ENCODE data around the gene TCL1B. TPM values are rescaled to one million over a fixed set of nuclear protein-coding genes. Genes with fewer than 3 reads are reported as not detected.

The TCL1B gene
- total RNA-seq, 4 donors from 2014 or later, result not detected

DNA sequence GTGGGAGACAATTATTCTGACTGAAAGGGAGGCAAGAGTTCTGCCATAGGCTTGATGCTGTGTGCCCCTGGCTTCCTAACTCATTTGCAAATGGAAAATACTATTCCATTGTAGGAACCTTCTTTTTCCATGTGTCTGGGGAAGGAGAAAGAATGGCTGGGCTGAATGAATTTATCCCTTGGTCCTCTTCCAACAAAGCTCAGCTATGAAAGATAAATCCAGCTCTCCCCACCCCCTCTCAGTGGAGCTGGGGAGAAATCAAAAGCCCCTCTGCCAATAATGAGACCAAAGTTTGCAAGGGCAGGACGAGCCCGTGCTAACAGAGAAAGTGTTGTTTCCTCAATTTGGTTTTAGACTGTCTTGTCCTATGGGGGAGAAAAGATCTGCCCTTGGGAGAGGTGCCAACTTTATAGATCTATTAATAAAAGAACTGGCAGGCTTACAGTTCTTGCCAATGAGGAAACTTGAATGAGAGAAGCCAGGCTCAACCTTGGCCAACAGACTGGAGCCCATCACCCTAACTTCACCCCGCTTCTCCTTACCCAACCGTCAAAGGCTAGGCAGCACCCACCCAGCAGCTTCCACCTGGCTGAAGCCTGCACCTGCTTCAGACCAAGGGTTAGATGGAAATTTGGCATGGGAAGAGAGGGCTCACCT, 8.9 kb upstream of the TCL1B start:
- in situ Hi-C loops (cut with MboI; ENCODE audit: low sequenced_read_pairs in 4 of 4) (loop anchor here in 1 of 4 donors (25.0 kb wide), 1 partner anchor 240 kb away; no protein-coding TSS in a partner anchor), intact Hi-C loops (cut with DNase I; ENCODE audit: low total_unique reads) (no loop called here)
- Histone ChIP-seq H3K4me1 (no peaks in the 10 kb centered on the region), H3K4me3 (no peak overlapping the region), H3K27me3 (peaks cover 0 to 10% (median 0%) of the 10 kb centered on the region in 3 donors), H3K9me3 (no peaks in the 10 kb centered on the region), H3K27ac (no peak overlapping the region), H3K36me3 (no peaks in the 10 kb centered on the region)
- DNase-seq, result no peak
- ATAC-seq, result no peak
- TF ChIP-seq POLR2A (IDR thresholded peaks at IDR 0.05) (no peak), CTCF (IDR thresholded peaks at IDR 0.05 in 4 of 5, conservative IDR thresholded peaks at IDR 0.05 in 1 of 5) (no peak)

DNA sequence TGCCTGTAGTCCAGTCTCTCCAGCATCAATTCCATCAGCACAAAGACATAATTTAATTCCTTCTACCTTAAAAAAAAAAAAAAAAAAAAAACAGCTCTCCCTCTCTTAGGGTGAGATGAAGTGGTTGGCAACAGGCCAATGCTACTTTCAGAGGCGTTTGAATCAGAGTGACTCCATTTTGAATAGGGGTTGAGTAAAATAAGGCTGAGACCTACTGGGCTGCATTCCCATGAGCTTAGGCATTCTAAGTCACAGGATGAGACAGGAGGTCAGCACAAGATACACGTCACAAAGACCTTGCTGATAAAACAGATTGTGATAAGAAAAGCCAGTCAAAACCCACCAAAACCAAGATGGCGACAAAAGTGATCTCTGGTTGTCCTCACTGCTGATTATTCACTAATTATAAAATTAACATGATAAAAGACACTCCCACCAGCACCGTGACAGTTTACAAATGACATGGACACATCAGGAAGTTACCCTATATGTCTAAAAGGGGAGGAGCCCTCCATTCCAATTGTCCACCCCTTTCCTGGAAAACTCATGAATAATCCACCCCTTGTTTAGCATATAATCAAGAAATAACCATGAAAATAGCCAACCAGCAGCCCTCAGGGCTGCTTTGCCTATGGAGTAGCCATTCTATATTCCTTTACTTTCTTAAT, 6.9 kb upstream of the TCL1B start:
- Histone ChIP-seq H3K4me1 (no peaks in the 10 kb centered on the region), H3K4me3 (no peak overlapping the region), H3K36me3 (no peaks in the 10 kb centered on the region), H3K27me3 (peaks cover 0 to 10% (median 0%) of the 10 kb centered on the region in 3 donors), H3K27ac (no peak overlapping the region), H3K9me3 (no peaks in the 10 kb centered on the region)
- intact Hi-C loops (cut with DNase I; ENCODE audit: low total_unique reads), result no loop called here
- ATAC-seq (no peak), DNase-seq (no peak)
- in situ Hi-C loops (cut with MboI; ENCODE audit: low sequenced_read_pairs in 4 of 4), result loop anchor here in 1 of 4 donors (25.0 kb wide), 1 partner anchor 242 kb away; no protein-coding TSS in a partner anchor
- no peak for TF ChIP-seq CTCF (IDR thresholded peaks at IDR 0.05 in 4 of 5, conservative IDR thresholded peaks at IDR 0.05 in 1 of 5)
- TF ChIP-seq POLR2A (IDR thresholded peaks at IDR 0.05), result no peak

DNA sequence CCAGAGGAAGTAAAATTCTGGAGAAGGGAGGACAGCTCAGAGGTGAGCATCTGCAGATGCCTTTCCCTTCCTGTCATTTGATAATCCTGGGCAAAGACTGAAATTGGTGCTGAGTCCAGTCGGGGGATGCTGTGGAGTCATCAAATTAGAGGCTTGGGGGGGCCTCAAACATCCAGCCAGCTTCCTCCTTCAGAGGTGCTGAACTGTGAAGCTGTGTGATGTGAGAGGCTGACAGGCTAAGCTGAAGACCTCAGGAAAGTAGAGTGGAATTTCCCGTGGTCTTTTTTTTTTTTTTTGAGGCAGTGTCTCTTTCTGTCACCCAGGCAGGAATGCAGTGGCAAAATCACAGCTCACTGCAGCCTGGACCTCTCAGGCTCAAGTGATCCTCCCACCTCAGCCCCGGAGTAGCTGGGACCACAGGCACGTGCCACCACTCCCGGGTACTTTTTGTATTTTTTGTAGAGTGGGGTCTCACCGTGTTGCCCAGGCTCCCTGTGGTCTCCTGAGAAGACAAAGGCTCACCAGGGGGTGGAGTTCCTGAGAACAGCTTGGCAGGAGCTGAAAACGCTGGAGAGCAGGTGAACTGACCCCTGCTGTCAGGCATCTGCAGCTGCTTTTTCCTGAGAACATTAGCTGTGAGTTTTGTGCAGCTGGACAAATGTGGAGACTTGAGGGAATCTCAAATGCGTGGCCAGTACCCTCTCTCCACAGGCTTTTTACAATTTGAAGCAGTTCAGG, 6.1 kb upstream of the TCL1B start:
- intact Hi-C loops (cut with DNase I; ENCODE audit: low total_unique reads) (loop anchor here (10.0 kb wide), 1 partner anchor 235 kb away; no protein-coding TSS in a partner anchor), in situ Hi-C loops (cut with MboI; ENCODE audit: low sequenced_read_pairs in 4 of 4) (loop anchor here in 2 of 4 donors (5.0 to 25.0 kb wide), 3 partner anchors 115 to 243 kb away; no protein-coding TSS in a partner anchor)
- Histone ChIP-seq H3K9me3 (no peaks in the 10 kb centered on the region), H3K4me1 (no peaks in the 10 kb centered on the region), H3K27ac (no peak overlapping the region), H3K27me3 (peaks cover 0 to 10% (median 0%) of the 10 kb centered on the region in 3 donors), H3K4me3 (no peak overlapping the region), H3K36me3 (no peaks in the 10 kb centered on the region)
- ATAC-seq (no peak), DNase-seq (no peak)
- no peak for TF ChIP-seq CTCF (IDR thresholded peaks at IDR 0.05 in 4 of 5, conservative IDR thresholded peaks at IDR 0.05 in 1 of 5)
- TF ChIP-seq POLR2A (IDR thresholded peaks at IDR 0.05), result no peak

DNA sequence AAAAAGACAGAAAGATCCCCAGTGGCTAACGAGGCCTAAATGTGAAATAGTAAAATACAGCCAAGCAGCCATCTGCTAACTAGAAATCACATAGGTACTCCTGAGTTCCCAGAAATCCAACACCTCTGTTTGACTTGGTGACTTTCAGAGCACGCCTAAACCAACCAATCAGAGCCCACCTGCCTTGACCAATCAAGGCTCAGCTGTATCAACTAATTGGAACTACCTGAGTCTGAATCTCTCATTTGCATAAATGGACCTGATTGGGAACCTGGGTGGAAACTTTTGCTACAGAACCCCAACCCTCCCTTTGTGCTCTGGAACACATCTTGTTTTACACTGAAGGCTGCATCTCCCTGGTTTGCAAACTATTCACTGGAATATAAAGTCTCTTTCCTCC, 5.1 kb upstream of the TCL1B start:
- H3K4me3 ChIP-seq, result no peak overlapping the region
- H3K9me3 ChIP-seq, result no peaks in the 10 kb centered on the region
- no peak for TF ChIP-seq POLR2A (IDR thresholded peaks at IDR 0.05)
- no peak for TF ChIP-seq CTCF (IDR thresholded peaks at IDR 0.05 in 4 of 5, conservative IDR thresholded peaks at IDR 0.05 in 1 of 5)
- intact Hi-C loops (cut with DNase I; ENCODE audit: low total_unique reads) (loop anchor here (10.0 kb wide), 1 partner anchor 236 kb away; no protein-coding TSS in a partner anchor), in situ Hi-C loops (cut with MboI; ENCODE audit: low sequenced_read_pairs in 4 of 4) (loop anchor here in 2 of 4 donors (5.0 to 25.0 kb wide), 3 partner anchors 116 to 244 kb away; no protein-coding TSS in a partner anchor)
- ATAC-seq (no peak), DNase-seq (no peak)
- no peaks in the 10 kb centered on the region for H3K36me3 ChIP-seq
- peaks cover 0 to 10% (median 0%) of the 10 kb centered on the region in 3 donors for H3K27me3 ChIP-seq
- H3K27ac ChIP-seq, result no peak overlapping the region
- H3K4me1 ChIP-seq, result no peaks in the 10 kb centered on the region
